Breast epithelium (tissue), 4 donors: ENCODE measurements around the gene PSMD4. TPM values are rescaled to one million over a fixed set of nuclear protein-coding genes. Genes with fewer than 3 reads are reported as not detected.

Experiments used
- DNase-seq, 2 donors: peaks; one replicate each; pipeline ENCODE4 v3.0.0-alpha.2; 2019; ENCODE audit warnings: low spot score in 2 of 2
- H3K27ac ChIP-seq, 2 donors: fragments of 200-600 bp; sonication (generic) in 1 of 2; one replicate each; pipeline ENCODE4 v1.5.1; 2016 to 2019; ENCODE audit warnings: mild to moderate bottlenecking in 1 of 2
- H3K27me3 ChIP-seq, 2 donors: fragments of 200-600 bp; sonication (generic) in 1 of 2; one replicate each; pipeline versions ENCODE4 v1.5.1 to v1.6.0; 2017 to 2019; ENCODE audit warnings: control low read depth in 1 of 2, mild to moderate bottlenecking in 1 of 2
- H3K36me3 ChIP-seq: fragments of 200-600 bp; one replicate; pipeline ENCODE4 v1.5.1; 2019
- H3K4me1 ChIP-seq, 2 donors: fragments of 200-600 bp; sonication (generic); one replicate each; pipeline ENCODE4 v1.5.1; 2016 to 2019; ENCODE audit warnings: control low read depth in 1 of 2
- H3K4me3 ChIP-seq, 3 donors: fragments of 200-600 bp; sonication (generic); 1 replicate in 2 of 3; 2 replicates in 1 of 3; pipeline ENCODE4 v1.5.1; 2016 to 2019; ENCODE audit warnings: mild to moderate bottlenecking in 3 of 3, moderate library complexity in 2 of 3
- H3K9me3 ChIP-seq, 2 donors: fragments of 200-600 bp; sonication (generic) in 1 of 2; one replicate each; pipeline ENCODE4 v1.5.1; 2016 to 2019; ENCODE audit warnings: control low read depth in 1 of 2
- POLR2A ChIP-seq: fragments of 450-650 bp; IDR thresholded peaks from one replicate; pipeline ENCODE4 v1.6.1; 2016; ENCODE audit warnings: antibody characterized with exemption, mild to moderate bottlenecking, moderate library complexity
- POLR2AphosphoS5 ChIP-seq, 3 donors: sonication (generic); formaldehyde crosslinking; IDR thresholded peaks; one replicate each; pipeline ENCODE4 v1.6.1; 2017; ENCODE audit warnings: antibody characterized with exemption in 3 of 3
- intact Hi-C: fragments of 100-400 bp; cut with DNase I; formaldehyde crosslinking; loops from one replicate; pipeline ENCODE4 v1.15.1; 2023; ENCODE audit warnings: low total_unique reads
- total RNA-seq, 3 donors: library from RNA; depleted of rRNA; stranded (reverse); fragments of >200 nt; gene quantifications; one replicate each; pipeline ENCODE4 v1.1.0, GENCODE V29; 2016
- TF ChIP-seq, protein P1 (sequence below), 3 donors: fragments of 450-650 bp; IDR thresholded peaks; one replicate each; pipeline ENCODE4 v1.5.1; 2016 to 2017; ENCODE audit warnings: antibody characterized with exemption in 3 of 3, mild to moderate bottlenecking in 3 of 3, moderate library complexity in 3 of 3

PSMD4 gene
- total RNA-seq, 3 donors from 2014 or later = 108 to 188 (median 140) TPM

DNA sequence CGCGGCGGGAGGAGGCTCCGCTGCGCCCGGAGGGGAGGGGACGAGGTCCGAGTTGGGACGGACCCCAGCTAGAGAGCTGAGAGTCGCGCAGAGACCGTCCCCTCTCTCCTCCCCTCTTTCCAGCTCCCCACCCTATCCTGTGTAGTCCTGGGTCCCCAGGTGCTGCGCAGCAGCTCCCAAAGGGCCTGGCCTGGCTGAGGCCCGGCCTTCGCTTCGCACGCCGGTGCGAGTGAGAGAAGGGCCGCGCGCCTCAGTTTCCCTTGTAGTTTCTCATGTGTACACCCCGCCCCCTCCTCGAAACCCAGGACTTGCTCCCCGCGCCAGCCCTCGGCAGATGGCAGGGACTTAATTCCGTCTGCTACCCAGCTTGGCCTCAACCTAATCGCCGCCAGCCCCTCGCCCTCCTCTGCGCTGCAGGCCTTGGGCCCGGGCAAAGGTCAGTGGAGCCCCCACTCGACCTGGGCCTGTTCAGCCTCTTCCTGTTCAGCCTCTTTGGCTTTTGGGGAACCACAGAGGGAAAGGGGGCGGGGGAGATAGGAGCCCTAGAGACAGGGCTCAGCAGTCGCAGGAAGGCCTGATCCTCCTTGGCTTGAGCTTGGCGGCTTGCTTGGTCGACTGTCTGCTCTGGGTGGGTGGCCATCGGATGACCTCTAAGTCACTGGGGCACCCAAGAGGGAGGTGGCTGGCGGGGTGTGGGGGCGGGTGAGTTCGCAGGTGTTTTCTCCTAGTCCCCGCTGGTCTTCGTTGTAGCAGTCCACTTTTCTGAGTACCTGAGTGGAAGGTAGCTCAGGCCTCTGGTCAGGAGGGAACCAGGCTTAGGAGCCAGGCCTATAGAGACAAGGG lies 28.6 kb downstream of the PSMD4 start:
- intact Hi-C loops = loop anchor here (5.0 kb wide), 1 partner anchor 1131 kb away; no protein-coding TSS in a partner anchor
- Histone ChIP-seq H3K9me3 (no peaks in the 10 kb centered on the region), H3K36me3 (no peaks in the 10 kb centered on the region), H3K27ac (peak overlapping the region; percentile 99 to 100), H3K27me3 (no peaks in the 10 kb centered on the region), H3K4me1 (peaks cover 7 to 11% of the 10 kb centered on the region in 2 donors), H3K4me3 (peak overlapping the region; percentile 76 to 92 (median 79))
- TF ChIP-seq POLR2AphosphoS5 (IDR thresholded peaks at IDR 0.05) = no peak
- TF ChIP-seq, protein P1, sequence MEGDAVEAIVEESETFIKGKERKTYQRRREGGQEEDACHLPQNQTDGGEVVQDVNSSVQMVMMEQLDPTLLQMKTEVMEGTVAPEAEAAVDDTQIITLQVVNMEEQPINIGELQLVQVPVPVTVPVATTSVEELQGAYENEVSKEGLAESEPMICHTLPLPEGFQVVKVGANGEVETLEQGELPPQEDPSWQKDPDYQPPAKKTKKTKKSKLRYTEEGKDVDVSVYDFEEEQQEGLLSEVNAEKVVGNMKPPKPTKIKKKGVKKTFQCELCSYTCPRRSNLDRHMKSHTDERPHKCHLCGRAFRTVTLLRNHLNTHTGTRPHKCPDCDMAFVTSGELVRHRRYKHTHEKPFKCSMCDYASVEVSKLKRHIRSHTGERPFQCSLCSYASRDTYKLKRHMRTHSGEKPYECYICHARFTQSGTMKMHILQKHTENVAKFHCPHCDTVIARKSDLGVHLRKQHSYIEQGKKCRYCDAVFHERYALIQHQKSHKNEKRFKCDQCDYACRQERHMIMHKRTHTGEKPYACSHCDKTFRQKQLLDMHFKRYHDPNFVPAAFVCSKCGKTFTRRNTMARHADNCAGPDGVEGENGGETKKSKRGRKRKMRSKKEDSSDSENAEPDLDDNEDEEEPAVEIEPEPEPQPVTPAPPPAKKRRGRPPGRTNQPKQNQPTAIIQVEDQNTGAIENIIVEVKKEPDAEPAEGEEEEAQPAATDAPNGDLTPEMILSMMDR (IDR thresholded peaks at IDR 0.05) = no peak
- TF ChIP-seq POLR2A = no peak
- DNase-seq = peak in 1 of 2 donors; percentile 31

DNA sequence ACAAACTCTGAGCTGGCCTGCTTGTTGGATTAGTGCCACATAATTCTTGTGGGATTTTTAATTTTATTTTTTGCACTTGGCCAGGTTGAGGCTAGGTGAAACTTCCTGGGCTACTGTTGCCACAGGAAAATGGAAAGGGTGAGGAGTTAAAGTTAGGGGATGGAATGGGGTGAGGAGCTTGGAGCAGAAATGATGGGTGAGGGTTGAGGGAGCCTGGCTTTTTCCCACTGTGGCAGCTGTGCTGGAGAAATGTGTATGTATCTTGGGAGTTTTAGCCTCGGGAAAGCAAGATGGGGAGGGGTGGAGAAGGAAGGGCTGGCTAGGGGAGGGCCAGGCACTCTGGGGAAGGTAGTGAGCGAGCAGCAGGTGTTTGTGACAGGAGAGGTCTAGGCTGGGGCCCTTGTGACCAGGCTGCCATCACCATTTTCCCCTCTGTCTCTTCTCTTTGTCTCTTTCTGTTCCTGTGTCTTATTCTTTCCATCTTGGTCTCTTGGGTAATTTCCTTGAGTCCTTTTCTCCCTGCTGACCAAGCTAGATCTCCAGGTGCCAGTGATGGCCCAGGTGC lies 29.6 kb downstream of the PSMD4 start:
- peak overlapping the region in 2 of 3 donors; percentile 76 to 92 for H3K4me3 ChIP-seq
- H3K9me3 ChIP-seq = no peaks in the 10 kb centered on the region
- intact Hi-C loops = loop anchor here (5.0 kb wide), 1 partner anchor 1132 kb away; no protein-coding TSS in a partner anchor
- H3K4me1 ChIP-seq = peaks cover 7 to 11% of the 10 kb centered on the region in 2 donors
- TF ChIP-seq, protein P1 (IDR thresholded peaks at IDR 0.05) = no peak
- TF ChIP-seq POLR2AphosphoS5 (IDR thresholded peaks at IDR 0.05) (no peak), POLR2A (no peak)
- H3K27me3 ChIP-seq = no peaks in the 10 kb centered on the region
- no peaks in the 10 kb centered on the region for H3K36me3 ChIP-seq
- peak overlapping the region; percentile 99 to 100 for H3K27ac ChIP-seq
- no peak for DNase-seq

DNA sequence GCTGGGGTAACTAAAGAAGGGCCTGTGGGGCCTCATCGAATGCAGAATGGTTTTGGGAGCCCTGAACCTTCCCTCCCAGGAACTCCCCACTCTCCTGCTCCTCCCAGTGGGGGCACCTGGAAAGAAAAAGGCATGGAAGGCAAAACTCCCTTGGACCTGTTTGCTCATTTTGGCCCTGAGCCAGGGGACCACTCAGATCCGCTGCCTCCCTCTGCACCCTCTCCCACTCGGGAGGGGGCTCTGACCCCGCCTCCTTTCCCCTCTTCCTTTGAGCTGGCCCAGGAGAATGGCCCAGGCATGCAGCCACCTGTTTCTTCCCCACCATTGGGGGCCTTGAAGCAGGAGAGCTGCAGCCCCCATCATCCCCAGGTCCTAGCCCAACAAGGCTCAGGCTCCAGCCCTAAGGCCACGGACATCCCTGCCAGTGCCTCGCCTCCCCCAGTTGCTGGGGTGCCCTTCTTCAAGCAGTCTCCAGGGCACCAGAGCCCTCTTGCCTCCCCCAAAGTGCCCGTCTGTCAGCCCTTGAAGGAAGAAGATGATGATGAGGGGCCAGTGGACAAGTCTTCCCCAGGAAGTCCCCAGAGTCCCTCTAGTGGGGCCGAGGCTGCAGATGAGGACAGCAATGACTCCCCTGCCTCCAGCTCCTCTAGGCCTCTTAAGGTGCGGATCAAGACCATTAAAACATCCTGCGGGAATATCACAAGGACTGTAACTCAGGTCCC lies 32.2 kb downstream of the PSMD4 start:
- Histone ChIP-seq H3K4me3 (no peak overlapping the region), H3K9me3 (no peaks in the 10 kb centered on the region), H3K36me3 (no peaks in the 10 kb centered on the region), H3K4me1 (peaks cover 7 to 11% of the 10 kb centered on the region in 2 donors), H3K27me3 (no peaks in the 10 kb centered on the region), H3K27ac (no peak overlapping the region)
- DNase-seq = no peak
- TF ChIP-seq POLR2AphosphoS5 (IDR thresholded peaks at IDR 0.05) = no peak
- TF ChIP-seq POLR2A = no peak
- intact Hi-C loops = no loop called here

DNA sequence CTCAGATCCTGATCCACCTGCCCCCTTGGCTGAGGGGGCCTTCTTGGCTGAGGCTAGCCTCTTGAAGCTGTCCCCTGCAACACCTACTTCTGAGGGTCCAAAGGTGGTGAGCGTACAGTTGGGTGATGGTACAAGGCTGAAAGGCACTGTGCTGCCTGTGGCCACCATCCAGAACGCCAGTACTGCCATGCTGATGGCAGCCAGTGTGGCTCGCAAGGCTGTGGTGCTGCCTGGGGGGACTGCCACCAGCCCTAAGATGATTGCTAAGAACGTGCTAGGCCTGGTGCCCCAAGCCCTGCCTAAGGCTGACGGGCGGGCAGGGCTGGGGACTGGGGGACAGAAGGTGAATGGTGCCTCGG lies 32.8 kb downstream of the PSMD4 start:
- Histone ChIP-seq H3K4me1 (peaks cover 7 to 11% of the 10 kb centered on the region in 2 donors), H3K27me3 (no peaks in the 10 kb centered on the region), H3K27ac (no peak overlapping the region), H3K4me3 (no peak overlapping the region), H3K9me3 (no peaks in the 10 kb centered on the region), H3K36me3 (no peaks in the 10 kb centered on the region)
- intact Hi-C loops = no loop called here
- TF ChIP-seq POLR2AphosphoS5 (IDR thresholded peaks at IDR 0.05) (no peak), POLR2A (no peak)
- TF ChIP-seq, protein P1 (IDR thresholded peaks at IDR 0.05) = no peak
- no peak for DNase-seq

DNA sequence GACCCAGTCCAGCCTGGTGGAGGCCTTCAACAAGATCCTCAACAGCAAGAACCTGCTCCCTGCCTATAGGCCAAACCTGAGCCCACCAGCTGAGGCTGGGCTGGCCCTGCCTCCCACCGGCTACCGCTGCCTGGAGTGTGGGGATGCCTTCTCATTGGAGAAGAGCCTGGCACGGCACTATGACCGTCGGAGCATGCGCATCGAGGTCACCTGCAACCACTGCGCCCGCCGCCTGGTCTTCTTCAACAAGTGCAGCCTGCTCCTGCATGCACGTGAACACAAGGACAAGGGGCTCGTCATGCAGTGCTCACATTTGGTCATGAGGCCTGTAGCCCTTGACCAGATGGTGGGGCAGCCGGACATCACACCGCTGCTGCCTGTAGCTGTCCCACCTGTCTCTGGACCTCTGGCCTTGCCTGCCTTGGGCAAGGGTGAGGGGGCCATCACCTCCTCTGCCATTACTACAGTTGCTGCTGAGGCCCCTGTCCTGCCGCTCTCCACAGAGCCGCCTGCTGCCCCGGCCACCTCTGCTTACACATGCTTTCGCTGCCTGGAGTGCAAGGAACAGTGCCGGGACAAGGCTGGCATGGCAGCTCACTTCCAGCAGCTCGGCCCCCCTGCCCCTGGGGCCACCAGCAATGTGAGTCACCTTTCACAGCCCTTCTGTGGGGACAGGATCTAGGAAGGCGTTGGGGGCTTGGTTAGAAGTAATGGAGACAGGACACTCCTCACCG lies 33.4 kb downstream of the PSMD4 start:
- Histone ChIP-seq H3K27ac (no peak overlapping the region), H3K36me3 (no peaks in the 10 kb centered on the region)
- TF ChIP-seq, protein P1 (IDR thresholded peaks at IDR 0.05) = no peak
- no peak for TF ChIP-seq POLR2AphosphoS5 (IDR thresholded peaks at IDR 0.05)
- TF ChIP-seq POLR2A = no peak

More for the DNA sequence above, 33.4 kb downstream of the PSMD4 start:
- no peak overlapping the region for H3K4me3 ChIP-seq
- H3K4me1 ChIP-seq = peaks cover 7 to 11% of the 10 kb centered on the region in 2 donors
- no peaks in the 10 kb centered on the region for H3K9me3 ChIP-seq
- no peaks in the 10 kb centered on the region for H3K27me3 ChIP-seq
- intact Hi-C loops = no loop called here
- DNase-seq = no peak
